ENCODE data around the gene VWF.

The VWF gene

GRCh38 chr12:5973461-5974115 lies 150.9 kb downstream of the VWF start:
- no peak for DNase-seq

GRCh38 chr12:5972387-5972786 lies 152.1 kb downstream of the VWF start:
- no peak for DNase-seq

GRCh38 chr12:5971194-5971850 lies 153.1 kb downstream of the VWF start:
- no peak for DNase-seq

- DNase-seq: no peak
Observed at GRCh38 chr12:5969974-5970690, 154.3 kb downstream of the VWF start.

- no peak for DNase-seq
Observed at GRCh38 chr12:5969156-5969973, 155.1 kb downstream of the VWF start.

- no peak for DNase-seq
Observed at GRCh38 chr12:5967645-5968415, 156.6 kb downstream of the VWF start.

- no peak for DNase-seq
Observed at GRCh38 chr12:5966486-5967095, 157.9 kb downstream of the VWF start.

- peak; percentile 34 to 62 for DNase-seq
Observed at GRCh38 chr12:5965950-5966383, 158.5 kb downstream of the VWF start.

- peak; percentile 1 to 4 for DNase-seq
Observed at GRCh38 chr12:5964913-5965900, 159.3 kb downstream of the VWF start.

DNA sequence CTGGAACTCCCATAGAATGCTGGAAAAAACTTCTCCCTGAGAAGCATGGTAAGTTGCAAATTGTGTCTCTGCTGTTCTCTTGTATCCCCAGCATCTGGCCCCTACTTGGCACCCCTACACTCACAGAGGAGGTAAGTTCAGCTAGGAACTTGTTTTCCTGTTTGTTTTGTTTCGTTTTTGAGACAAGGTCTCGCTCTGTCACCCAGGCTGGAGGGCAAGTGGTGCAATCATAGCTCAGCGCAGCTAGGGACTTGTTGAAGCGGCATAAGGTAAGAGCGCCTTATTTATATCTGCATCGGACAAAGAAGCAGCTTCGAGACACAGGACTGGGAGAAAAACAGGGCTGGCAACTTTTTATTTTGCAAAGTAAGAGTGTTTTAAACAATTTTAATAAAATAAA lies 161.0 kb downstream of the VWF start:
- DNase-seq: no peak

DNA sequence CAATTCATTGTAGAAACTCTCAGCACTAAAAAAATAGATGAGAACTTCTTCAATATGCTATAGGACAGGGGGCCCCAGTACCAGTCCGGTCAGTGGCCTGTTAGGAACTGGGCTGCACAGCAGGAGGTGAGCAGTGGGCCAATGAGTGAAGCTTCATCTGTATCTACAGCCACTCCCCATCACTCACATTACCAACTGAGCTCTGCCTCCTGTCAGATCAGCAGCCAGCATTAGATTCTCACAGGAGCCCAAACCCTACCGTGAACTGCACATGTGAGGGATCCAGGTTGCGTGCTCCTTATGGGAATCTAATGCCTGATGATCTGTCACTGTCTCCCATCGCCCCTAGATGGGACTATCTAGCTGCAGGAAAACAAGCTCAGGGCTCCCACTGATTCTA lies 163.7 kb downstream of the VWF start:
- DNase-seq: no peak

GRCh38 chr12:5956987-5957386 lies 167.5 kb downstream of the VWF start:
- no peak for DNase-seq

GRCh38 chr12:5954661-5955060 lies 169.8 kb downstream of the VWF start:
- DNase-seq: no peak

GRCh38 chr12:5953835-5954586 lies 170.5 kb downstream of the VWF start:
- DNase-seq: no peak

DNA sequence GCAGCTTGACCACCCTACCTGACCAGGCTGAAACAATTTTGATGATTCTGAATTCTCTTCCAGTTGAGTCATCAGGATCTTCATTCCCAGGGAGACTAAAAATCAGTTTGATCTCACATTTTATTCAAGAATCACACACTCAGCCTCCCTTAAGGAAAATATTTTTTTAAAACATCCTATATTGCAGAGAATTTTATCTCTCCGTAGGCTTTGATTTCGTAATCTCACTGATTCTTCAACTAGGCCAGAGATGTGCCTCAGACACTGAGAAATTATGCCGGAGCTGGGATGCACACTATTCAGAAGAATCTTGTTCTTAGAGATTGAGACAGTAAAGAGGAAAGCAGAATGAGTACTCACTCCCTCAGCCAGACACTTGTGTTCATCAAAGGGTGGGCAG lies 172.4 kb downstream of the VWF start:
- no peak for DNase-seq

- DNase-seq: no peak
Observed at GRCh38 chr12:5948696-5949095, 175.8 kb downstream of the VWF start.

GRCh38 chr12:5947006-5947405 lies 177.5 kb downstream of the VWF start:
- DNase-seq: no peak

- no peak for DNase-seq
Observed at GRCh38 chr12:5946388-5946787, 178.1 kb downstream of the VWF start.

DNA sequence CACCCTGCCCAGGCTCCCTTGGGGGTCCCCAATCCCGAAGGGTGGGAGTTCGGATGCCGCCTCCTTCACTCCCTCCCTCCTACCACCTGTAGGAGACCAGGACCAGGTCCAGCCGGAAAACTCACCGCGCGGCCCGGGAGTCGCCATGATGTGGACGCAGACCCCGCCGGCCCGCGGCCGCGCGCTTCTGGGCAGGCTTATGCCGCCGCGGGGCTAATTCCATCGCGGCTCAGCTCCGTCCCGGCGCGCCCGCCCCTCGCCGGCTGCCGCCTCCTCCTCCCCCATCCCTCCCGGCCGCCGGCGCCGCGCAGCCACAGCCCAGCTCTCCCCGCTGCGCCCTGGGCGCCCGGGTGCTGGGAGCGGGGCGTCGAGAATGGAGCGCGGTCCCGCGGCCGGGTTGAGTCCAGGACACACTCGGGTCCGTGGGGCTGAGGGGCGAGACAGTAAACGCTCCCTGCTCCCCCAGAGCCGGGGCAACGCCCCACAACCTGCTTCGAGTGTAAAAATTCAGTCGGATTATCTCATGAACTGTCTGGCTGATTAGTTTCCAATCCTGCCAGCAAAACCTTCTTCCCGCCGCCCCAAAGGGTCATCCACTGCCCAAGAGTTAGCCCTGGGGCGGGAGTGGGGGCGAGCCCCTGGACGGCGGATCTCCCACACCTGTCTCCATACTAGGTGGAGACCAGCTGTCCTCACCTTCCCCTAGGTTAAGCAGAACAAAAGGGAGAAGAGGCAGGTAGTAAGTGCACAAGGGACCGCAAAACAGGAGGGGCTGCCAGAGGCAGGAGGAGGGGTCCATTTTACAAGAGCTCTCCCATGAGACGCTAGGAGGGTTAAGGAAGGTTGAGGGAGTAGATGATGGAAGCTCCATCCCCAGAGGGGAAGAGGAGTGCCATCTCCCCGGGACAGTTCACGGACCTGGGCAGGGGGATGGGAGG lies 179.1 kb downstream of the VWF start, which contains the start of gene ANO2:
Gene ANO2, minus strand, starts transcription at position 189 of the 938 bp plus-strand sequence. Its CDS starts 42 bp downstream, at position 147.
- DNase-seq: no peak
